Measurements from ENCODE around the gene AOPEP.

The AOPEP gene

DNA sequence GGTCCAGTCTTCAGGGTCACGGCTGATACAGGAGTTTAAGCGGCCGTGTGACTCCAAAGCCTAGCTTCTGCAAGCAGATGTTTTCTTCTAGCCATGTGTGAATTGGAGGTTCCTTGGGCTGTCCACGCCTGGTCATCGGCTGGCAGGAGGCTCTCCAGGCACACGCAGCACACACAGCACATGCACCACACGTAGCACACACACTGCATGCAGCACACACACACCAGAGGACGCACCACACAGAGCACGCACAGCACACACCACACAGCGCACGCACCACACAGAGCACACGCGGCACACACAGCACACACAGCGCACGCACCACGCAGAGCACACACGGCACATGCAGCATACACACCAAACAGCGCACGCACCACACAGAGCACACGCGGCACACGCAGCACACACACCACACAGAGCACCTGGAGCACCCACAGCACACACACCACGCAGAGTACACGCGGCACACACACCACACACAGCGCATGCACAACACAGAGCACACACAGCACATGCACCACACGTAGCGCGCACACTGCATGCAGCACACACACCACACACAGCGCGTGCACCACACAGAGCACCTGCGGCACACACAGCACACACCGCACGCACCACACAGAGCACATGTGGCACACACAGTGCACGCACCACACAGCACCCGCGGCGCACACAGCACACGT lies 356.7 kb downstream of the AOPEP start:
- DNase-seq (ENCODE audit: low spot score), result no peak

DNA sequence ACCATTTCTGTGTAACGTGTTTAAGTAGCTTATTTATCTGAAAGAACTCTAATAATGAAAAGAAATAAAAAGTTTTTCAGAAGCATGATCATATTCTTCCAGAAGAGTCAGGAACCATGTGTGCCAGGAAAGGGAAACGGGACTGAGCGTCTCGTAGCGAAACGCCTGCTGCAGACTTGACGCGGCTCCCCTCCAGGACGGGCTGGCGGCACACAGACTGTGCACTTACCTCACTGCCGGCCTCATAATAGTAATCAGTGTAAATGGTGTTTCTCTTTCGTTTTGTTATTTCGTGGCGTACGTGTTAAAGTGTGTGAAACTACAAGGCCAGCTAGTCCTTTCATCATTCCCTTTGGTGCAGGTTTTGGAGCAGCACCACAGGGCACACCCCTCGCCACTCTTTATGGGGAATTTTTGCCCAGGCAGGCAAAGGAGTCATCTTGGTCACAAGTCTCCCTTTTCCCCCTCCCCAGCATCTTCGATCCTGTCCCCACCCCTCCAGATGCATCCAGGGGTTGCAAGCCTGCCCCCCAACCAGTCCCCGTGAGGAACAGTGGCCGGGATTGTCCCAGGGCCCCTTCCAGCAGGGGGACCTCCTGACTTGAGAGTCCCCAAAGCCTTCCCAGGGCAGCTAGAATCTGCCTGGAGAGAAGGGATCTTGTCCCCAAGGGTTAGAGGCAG lies 357.9 kb downstream of the AOPEP start:
- no peak for DNase-seq (ENCODE audit: low spot score)

DNA sequence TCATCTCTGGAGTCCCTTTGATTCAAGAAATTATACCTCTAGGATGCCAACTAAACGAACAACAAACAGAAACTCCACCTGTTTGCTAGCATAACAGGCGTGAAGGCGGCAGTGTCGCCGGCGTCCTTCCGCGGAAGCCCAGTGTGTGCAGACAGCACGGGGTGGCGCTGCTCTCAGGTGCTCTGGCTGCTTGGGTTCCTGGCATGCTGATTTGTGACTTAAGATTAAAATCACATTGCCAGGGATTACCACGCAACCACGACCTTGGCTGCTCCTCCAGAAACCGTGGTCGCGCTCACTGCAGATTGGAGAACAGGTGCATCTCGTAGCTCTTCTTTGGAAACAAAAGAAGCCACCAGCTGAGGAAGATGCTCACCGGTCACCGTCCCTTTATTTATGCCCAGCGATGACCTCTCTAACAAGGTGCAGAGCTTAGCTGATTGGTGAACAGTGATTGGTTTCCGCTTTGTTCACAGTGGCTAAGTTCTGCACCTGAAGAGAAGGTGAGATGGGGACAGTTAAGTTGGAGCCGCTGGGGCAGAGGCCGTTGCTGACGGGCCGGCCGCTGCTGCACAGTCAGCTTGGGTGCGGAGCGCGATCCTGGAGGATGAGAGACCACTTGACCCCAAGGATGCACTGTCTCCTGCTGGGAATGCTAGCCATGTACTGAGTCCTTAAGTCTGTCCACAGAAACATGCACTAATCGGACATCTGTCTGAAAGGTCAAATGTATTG lies 358.7 kb downstream of the AOPEP start:
- no peak for DNase-seq (ENCODE audit: low spot score)

DNA sequence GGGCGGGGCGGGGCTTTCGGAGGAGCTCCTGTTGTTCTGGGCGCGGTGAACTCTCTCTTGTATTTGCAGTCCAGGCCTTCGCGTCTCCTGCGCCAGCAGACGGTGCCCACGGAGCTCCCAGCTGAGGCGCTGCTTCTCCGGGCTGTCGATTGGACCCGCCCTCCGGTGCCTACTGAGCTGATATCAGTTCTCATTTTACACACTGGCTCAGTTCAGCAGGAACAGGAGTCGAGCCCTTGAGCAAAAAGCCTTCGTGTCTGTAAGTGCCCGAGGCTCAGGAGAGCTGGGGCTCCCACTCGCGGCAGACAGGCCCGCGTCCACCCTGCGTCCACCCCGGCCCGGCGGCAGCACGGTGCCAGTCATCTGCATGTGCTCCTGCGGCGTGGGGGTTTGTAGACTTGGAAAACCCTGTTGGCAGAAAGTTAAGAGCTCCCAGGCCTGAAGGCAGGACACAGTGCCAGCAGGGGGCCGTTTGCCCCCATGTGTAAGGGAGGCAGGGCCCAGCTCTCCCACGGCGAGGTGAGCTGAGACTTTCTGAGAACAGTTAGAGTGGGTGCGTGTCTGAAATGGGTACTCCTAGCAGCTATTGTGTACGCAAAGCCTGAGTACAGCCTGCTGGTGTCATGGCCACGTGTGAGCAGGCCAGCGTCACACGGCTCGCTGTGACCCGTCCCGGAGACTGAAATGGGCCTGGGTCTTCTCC lies 359.5 kb downstream of the AOPEP start:
- DNase-seq (ENCODE audit: low spot score), result no peak

DNA sequence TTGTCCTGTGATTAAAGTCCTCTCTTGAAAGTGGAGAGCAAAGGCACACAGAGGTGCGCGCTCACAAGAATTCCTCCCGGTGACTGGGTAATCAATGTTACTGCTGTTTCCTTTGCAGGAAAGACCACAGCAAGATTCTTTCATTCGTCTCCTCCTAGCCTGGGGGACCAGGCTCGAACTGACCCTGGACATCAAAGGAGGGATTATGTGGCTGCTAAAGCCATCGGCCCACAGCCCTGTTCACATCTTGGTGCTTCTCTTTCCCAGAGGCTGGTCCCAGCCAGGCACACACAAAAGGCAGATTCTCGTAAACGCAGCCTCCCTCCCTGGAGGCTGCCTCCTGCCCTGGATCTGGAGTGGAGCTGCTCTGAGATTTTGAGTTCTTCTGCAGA lies 360.1 kb downstream of the AOPEP start:
- peak; percentile 78 for DNase-seq (ENCODE audit: low spot score)

DNA sequence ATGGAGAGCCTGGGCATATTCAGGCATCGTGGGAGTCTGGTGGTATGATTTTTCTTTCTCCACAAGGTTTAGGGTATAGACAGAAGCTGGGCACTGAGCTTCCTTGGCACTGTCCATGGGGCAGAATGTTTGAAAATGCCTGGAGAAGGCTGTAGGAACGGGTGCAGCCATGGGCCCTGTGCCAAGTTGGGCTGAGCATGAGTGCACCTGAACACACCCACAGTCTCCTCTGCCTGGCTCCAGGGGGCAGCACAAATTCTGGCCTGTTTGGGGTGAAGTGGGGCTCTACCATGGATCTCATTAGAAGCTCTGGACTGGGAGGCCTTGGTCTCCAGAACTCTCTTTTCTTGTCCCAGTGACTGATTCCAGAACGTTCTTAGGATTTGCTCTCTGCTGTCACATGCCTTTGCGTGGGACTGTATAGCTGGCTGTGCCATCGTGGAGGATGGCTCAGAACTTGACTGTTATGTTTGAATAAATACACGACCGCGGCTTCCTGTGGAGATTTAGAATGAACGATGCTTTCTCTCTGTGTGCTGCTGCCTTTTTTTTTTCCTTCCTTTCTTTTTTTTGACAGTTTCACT lies 361.3 kb downstream of the AOPEP start:
- DNase-seq (ENCODE audit: low spot score), result no peak

DNA sequence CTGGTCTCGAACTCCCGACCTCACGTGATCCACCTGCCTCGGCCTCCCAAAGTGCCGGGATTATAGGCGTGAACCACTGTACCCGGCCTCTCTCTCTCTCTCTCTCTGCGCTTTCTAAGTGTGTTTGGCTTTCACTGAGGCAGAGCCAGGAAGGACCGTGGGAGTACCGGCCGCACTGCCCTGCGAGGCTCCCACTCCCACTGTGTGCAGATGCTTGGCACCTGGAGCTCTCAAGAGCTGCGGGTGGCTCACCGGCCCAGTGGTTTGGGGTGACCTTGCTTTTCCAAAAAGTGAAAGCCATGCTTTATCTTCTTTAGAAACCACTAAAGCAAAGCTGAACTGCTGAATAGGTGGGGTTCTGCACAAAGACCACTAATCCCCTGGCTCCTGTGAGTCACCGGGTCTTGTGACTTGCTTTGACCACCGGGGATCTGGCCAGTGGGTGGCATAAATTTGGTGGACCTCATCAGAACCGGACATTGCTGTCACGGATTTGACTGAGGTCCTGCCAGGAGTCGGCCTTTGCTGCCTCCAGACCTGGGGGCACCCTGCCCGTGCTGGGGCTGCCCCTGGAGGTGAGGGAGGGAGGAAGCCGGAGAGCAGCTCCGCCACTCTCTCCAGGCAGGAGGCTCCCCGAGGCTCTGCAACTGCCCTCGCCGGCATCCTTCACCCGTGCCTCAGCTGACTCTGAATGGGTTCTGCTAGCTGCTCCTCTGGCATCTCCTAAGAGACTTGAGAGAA lies 362.1 kb downstream of the AOPEP start:
- DNase-seq (ENCODE audit: low spot score), result no peak

DNA sequence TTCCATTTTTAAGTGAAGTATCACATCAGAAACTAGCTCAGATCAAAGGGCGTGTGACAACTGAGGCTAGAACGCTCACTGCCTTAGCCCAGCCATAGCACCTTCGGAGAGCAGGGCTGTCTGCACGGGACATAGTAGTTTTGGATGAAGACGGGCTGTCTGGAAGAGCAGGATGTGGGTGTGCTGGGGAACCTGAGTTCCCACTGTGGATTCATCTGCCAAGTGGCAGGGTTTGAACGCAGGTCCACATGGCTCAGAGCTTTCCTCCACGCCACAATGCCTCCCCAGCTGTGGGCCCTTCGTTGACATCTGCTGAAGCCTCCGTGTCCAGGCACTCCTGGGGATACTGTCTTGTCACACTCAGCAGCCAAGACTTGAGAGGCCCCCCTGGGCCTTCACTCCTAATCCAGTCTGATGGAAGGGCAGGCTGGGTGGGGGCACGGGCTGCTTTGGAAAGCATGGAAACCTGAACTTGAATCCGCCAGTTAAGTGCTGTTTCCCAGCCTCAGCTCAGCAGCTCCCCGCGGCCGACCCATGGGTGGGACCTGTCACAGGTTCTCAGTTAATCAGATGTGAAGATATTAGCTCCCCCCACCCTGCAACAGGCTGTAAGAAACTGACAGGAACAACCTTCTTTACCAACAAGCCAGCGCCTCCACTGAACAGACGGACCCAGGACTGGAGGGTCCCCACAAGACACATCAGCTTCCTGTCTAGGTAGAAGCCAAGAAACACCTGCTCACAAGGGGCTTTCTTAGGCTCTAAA lies 362.9 kb downstream of the AOPEP start:
- no peak for DNase-seq (ENCODE audit: low spot score)

DNA sequence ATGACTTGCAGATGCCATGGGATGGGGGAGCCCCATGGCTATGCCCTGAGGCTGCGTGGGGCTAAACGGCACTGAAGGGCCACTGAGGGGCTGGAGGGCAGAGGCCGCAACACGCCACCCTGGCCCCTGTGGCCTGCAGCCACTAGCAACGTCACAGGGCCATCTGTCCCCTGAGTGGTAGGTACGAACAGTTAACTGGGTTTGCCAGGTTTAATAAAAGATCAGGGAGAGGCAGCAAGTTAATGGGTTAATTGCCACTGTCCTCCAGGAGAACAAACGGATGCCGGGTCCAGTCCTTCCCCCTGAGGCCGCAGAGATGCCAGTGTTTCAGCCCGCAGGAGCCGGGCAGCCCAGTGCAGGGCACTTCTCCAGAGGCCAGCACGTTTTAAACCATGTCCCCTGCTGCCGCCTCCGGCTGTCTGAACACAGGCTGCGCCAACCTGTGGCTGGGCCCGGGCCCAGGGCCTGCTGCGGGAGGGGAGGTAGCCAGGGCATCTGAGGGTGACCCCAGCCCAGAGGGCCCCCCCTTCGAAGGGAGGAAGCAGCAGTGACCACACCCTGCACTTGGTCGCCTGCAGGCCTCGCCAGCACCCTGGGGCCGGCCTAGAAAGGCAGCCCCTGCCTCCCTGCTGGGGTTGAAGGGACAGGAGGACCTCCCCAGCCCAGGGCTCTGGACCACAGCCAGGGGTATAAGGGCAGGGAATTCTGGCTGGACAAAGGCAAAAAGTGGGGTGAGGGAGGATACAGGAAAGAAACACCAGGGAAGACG lies 363.7 kb downstream of the AOPEP start:
- no peak for DNase-seq (ENCODE audit: low spot score)

DNA sequence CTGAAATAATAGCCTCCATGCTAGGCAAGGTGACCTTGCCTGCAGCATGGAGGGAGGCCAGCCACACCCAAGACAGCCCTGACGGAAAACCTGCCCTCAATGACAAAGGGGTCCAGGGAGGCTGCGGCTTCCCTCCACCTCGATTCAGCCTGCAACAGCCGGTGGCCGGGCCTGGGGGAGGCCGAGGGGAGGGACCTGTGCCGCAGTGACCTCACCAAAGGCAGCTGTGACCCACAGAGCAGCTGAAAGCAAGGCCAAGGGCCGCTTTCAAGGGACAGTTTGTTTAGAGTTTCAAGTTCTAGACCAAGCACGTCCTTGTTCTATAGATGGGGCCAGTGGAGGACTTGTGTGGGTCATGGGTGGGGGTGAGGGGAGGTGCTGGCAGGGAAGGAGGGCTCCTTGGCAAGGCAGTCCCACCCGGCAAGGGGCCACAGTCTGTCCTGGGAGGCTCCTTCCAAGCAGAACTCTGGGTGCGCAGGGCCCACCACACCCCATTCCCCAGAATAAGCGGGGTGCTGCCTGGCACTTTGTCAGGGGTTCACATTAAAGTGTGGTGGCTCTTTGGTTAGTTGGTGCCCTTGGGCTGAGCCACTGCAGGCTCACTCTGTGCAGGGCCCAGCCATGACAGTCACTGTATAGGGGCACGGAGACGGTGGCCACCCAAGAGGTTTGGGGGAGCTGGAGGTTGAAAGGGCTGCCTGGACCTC lies 364.5 kb downstream of the AOPEP start:
- DNase-seq (ENCODE audit: low spot score), result no peak

DNA sequence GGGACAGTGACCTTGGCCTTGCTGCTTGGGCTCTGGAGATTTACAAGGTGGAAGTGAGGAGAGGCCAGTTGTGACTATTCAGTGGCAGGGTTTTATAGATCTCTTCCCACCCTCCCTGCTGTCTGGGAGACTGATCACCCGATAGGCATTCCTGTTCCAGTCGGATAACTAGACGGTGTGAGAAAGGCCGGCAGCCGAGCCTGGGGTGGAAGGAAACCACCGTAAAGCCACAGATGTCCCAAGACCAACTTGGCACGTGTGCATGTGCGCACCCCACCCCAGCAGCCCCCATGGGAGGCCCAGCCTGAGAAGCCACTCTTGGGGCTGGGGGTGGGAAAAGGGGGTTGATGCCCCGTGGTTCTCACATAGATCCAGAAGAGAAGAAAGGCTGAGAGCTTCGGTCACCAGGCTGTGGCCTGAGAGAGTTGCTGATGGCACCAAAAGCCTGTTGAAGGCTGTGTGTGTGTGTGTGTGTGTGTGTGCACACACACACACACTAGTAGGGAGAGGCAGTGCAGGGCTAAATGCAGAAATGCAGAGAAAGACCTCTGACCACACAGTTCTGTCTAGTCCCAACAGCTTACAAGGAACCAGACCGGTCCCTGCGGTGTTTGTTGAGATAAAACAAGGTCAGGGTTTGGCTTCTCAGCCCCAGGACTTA lies 365.2 kb downstream of the AOPEP start:
- no peak for DNase-seq (ENCODE audit: low spot score)

DNA sequence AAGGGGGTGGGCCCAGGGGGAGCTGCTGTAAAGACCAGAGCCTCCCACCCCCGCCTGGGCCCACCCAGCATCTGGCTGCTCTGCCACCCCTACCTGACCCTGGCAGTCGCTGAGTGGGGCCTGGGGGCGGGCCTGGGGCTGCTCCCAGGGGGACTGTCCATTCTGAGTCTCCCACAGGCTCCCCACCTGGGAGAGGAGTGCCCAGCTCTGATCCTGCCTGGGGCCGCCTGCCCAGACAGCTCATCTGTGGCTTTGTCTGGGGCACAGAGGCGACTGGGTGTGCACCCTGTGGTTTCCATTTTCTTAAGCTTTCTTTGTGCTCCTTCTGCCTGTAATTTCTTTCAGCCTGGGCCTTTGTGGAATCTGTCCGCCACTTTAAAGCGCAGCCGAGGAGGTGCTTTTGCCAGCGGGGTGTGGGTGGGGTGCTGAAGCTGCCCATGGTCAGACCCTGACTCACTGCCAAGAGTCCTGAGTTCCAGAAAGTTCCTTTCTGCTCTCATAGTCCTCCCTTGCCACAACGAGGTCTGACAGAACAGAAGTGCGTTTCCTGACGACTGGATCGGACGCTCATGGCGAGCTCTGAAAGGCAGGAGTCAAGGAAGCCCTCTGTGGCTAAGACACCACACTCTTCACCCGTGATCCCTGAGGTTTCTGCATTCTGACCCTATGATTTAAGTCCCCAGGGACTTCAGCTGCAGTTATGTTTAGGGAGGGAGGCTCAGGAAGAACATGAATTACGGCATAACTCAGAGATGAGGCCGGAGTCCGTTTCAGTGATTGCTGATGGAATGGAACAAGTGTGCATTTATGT lies 366.0 kb downstream of the AOPEP start:
- peak; percentile 76 for DNase-seq (ENCODE audit: low spot score)

DNA sequence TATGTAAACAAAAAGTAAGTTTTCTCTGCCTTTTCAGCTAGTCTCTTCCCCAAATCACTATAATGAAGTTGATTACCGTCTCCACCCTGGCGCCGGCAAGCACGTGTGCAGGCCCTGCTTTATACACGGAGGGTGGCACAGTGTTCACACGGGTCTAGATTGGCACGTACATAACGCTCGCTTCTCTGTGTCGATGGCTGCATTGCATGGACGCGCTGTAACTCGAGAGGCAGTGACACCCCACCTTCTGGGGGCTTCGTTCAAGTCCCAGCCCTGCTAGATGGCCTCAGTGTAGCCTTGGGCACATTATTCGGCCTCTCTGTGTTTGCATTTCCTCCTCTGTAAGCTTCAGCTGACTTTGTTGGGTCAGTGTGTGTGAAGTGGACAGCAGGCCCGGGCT lies 367.1 kb downstream of the AOPEP start:
- no peak for DNase-seq (ENCODE audit: low spot score)

DNA sequence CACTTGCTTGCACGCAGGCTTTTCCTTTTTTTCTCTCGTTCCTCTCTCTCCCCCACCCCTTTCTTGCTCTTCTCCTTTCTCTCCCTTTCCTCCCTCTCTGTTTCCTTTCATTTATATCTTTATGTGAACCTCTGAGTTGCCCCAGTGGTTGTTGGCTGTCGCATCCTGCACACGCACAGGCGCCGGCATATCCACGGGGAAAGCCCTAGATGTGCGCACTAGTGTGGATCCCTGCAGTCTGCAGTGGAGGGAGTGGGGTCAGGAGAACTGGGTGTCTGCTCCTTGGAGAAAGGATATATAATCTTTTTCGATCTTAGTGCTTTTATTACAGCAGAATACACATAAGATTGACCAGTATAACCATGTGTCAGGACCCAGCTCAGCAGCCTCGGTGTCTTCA lies 367.5 kb downstream of the AOPEP start:
- no peak for DNase-seq (ENCODE audit: low spot score)

DNA sequence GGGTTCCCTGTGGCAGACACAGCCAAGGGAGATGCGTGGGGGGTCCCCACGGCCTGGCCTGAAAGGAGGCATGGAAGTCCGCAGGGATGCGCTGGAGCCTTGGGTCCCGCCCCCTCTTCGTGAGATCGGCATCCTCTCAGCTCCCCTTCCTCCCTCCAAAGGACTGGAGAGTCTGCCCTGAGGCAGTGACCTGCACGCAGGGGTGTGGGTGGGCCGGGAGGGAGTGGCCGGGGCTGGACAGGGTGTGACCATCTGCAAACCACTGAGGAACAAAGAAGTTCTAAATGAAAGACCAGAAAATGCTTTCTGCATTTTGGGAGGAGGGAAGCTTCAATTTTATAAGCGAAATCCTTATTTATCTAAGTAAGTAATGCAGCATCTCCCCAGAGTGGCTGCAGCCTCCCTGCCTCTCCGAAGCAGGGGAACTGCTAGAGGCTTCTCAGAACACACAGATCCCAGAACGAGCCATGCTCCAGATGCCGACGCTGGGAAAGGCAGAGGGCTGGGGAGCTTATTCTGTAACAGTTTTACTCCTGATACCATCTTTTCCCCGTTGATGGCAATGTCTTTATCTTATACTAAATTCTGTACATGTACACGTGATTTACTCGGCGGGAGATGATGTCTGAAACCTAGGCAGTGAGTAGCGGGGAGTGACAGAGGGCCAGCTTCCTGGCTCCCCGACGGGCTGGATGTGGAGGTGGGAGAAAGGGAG lies 369.3 kb downstream of the AOPEP start:
- DNase-seq (ENCODE audit: low spot score), result no peak

DNA sequence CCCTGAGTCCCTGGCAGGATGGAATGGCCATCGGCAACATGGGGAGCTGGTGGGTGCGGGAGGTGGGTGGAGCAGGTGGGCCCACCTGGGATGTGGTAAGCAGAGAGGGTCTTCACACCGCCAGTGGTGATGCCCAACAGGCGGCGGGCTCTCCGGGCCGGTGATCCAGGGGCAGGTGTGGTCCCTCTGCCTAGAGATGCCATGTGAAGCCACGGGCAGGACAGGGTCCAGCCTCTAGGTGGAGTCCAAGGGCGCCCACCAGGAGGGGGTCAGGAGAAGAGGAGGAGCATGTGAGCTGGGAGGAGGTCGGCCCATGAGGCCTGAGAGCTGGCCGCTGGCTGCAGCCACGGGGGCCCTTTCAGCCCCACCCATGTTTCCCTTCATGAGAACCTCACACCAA lies 369.9 kb downstream of the AOPEP start:
- no peak for DNase-seq (ENCODE audit: low spot score)

DNA sequence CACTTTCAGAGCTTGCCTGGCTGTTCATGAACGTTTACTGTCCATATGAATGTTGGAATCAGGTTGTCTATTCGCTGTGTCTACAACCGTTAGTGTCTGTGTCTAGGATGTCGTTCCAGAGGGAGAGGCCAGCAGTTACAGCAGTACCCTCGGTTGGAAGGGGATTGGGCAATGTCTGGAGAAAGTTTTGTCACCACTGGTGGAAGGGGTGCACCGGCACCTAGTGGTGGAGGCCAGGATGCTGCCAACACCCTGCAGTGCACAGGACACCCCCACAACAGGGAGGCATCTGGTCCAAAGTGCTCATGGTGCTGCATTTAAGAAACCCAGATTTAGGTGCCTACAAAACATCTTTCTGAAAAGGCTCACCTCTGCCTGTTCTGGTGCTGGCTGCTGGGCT lies 370.3 kb downstream of the AOPEP start:
- no peak for DNase-seq (ENCODE audit: low spot score)
